Gastroesophageal sphincter (tissue), 4 donors: ENCODE results near the gene SFR1. TPM values are rescaled to one million over a fixed set of nuclear protein-coding genes. Genes with fewer than 3 reads are reported as not detected.

ENCODE experiments used
- ATAC-seq: fragments of 150-250 bp; one replicate; pipeline ENCODE4 v1.9.1; 2016; ENCODE audit warnings: mild to moderate bottlenecking, moderate library complexity
- H3K27ac ChIP-seq, 4 donors: fragments of 200-600 bp; sonication (generic) in 3 of 4; 1 replicate in 3 of 4; 2 replicates in 1 of 4; pipeline ENCODE4 v1.5.1; 2016 to 2019
- H3K27me3 ChIP-seq: fragments of 200-600 bp; sonication (generic); one replicate; pipeline ENCODE4 v1.5.1; 2019
- H3K36me3 ChIP-seq, 2 donors: fragments of 200-600 bp; sonication (generic); one replicate each; pipeline ENCODE4 v1.5.1; 2019; ENCODE audit warnings: control low read depth in 1 of 2
- H3K4me1 ChIP-seq, 3 donors: fragments of 200-600 bp; sonication (generic); 1 replicate in 2 of 3; 2 replicates in 1 of 3; pipeline ENCODE4 v1.5.1; 2016 to 2019; ENCODE audit warnings: control low read depth in 2 of 3
- H3K4me3 ChIP-seq, 2 donors: fragments of 200-600 bp; sonication (generic); one replicate each; pipeline ENCODE4 v1.5.1; 2019; ENCODE audit warnings: mild to moderate bottlenecking in 1 of 2, moderate library complexity in 1 of 2
- H3K9me3 ChIP-seq, 3 donors: fragments of 200-600 bp; sonication (generic); one replicate each; pipeline ENCODE4 v1.5.1; 2017 to 2019; ENCODE audit warnings: control low read depth in 2 of 3
- CTCF ChIP-seq, 4 experiments: fragments of 200-600 bp in 2 of 4; fragments of 450-650 bp in 2 of 4; sonication (generic) in 1 of 4; IDR thresholded peaks; one replicate each; pipeline ENCODE4 v1.5.1; 2017 to 2019; ENCODE audit warnings: antibody characterized with exemption in 4 of 4, mild to moderate bottlenecking in 2 of 4, moderate library complexity in 2 of 4
- EP300 ChIP-seq: sonication (generic); formaldehyde crosslinking; IDR thresholded peaks from one replicate; pipeline ENCODE4 v1.6.1; 2017; ENCODE audit warnings: antibody characterized with exemption, mild to moderate bottlenecking
- POLR2A ChIP-seq, 2 donors: fragments of 450-650 bp; IDR thresholded peaks; one replicate each; pipeline ENCODE4 v1.6.1; 2017; ENCODE audit warnings: antibody characterized with exemption in 2 of 2, mild to moderate bottlenecking in 2 of 2, moderate library complexity in 1 of 2
- POLR2AphosphoS5 ChIP-seq: sonication (generic); formaldehyde crosslinking; IDR thresholded peaks from one replicate; pipeline ENCODE4 v1.6.1; 2017; ENCODE audit warnings: antibody characterized with exemption
- WGBS, 2 donors: methylation state at CpG; one replicate each; pipeline ENCODE4 v1.1.5; 2018; ENCODE audit warnings: low coverage in 1 of 2; 5-methylcytosine and 5-hydroxymethylcytosine counted together
- total RNA-seq, 4 donors: library from RNA; depleted of rRNA; stranded (reverse); fragments of >200 nt; gene quantifications; one replicate each; pipeline ENCODE4 v1.1.0, GENCODE V29; 2016

Gene SFR1
- total RNA-seq, 4 donors from 2014 or later, result 5.3 to 12.7 (median 9.8) TPM

- no peaks in the 10 kb centered on the region for H3K9me3 ChIP-seq
- peaks cover 0 to 3% (median 0%) of the 10 kb centered on the region in 3 donors for H3K4me1 ChIP-seq
- H3K36me3 ChIP-seq, result no peaks in the 10 kb centered on the region
- TF ChIP-seq EP300, result no peak
- no peak for TF ChIP-seq POLR2A (IDR thresholded peaks at IDR 0.05)
- no peak for ATAC-seq
- no peak overlapping the region for H3K27ac ChIP-seq
- H3K4me3 ChIP-seq, result no peak overlapping the region
- 86 to 92% methylated on average over 2 of the region's 2 CpGs for WGBS, 2 donors
- H3K27me3 ChIP-seq, result no peaks in the 10 kb centered on the region
These were observed 25.3 kb upstream of the SFR1 start for GRCh38 chr10:104096692-104097091.

- Histone ChIP-seq H3K27me3 (no peaks in the 10 kb centered on the region), H3K4me1 (peaks cover 0 to 3% (median 0%) of the 10 kb centered on the region in 3 donors), H3K4me3 (no peak overlapping the region), H3K36me3 (no peaks in the 10 kb centered on the region), H3K9me3 (no peaks in the 10 kb centered on the region), H3K27ac (no peak overlapping the region)
- TF ChIP-seq CTCF (IDR thresholded peaks at IDR 0.05) (no peak), POLR2AphosphoS5 (no peak), EP300 (no peak)
- no peak for ATAC-seq
- WGBS, 2 donors, result 87 to 93% methylated on average over 4 of the region's 4 CpGs
These were observed 23.5 kb upstream of the SFR1 start for GRCh38 chr10:104098358-104098925.

GRCh38 chr10:104099269-104099668, 22.7 kb upstream of the SFR1 start:
- Histone ChIP-seq H3K4me3 (no peak overlapping the region), H3K36me3 (no peaks in the 10 kb centered on the region), H3K27ac (no peak overlapping the region), H3K9me3 (no peaks in the 10 kb centered on the region), H3K27me3 (no peaks in the 10 kb centered on the region), H3K4me1 (peaks cover 0 to 3% (median 0%) of the 10 kb centered on the region in 3 donors)
- no peak for ATAC-seq
- no peak for TF ChIP-seq POLR2A (IDR thresholded peaks at IDR 0.05)
- no peak for TF ChIP-seq CTCF (IDR thresholded peaks at IDR 0.05)
- TF ChIP-seq EP300, result no peak
- TF ChIP-seq POLR2AphosphoS5, result no peak
- WGBS, 2 donors, result 83 to 95% methylated on average over 3 of the region's 3 CpGs

- no peaks in the 10 kb centered on the region for H3K9me3 ChIP-seq
- no peak overlapping the region for H3K27ac ChIP-seq
- no peaks in the 10 kb centered on the region for H3K27me3 ChIP-seq
- H3K4me3 ChIP-seq, result no peak overlapping the region
- no peak for ATAC-seq
- peaks cover 0 to 3% (median 0%) of the 10 kb centered on the region in 3 donors for H3K4me1 ChIP-seq
- H3K36me3 ChIP-seq, result no peaks in the 10 kb centered on the region
- no peak for TF ChIP-seq POLR2A (IDR thresholded peaks at IDR 0.05)
- no peak for TF ChIP-seq POLR2AphosphoS5
- TF ChIP-seq CTCF (IDR thresholded peaks at IDR 0.05), result no peak
These were observed 22.0 kb upstream of the SFR1 start for GRCh38 chr10:104099941-104100340.

GRCh38 chr10:104100795-104101194, 21.2 kb upstream of the SFR1 start:
- Histone ChIP-seq H3K4me1 (peaks cover 0 to 3% (median 0%) of the 10 kb centered on the region in 3 donors), H3K9me3 (no peaks in the 10 kb centered on the region), H3K36me3 (no peaks in the 10 kb centered on the region), H3K27ac (no peak overlapping the region), H3K27me3 (no peaks in the 10 kb centered on the region), H3K4me3 (no peak overlapping the region)
- ATAC-seq, result no peak
- WGBS, 2 donors, result 0% methylated on average over 1 of the region's 1 CpG
- TF ChIP-seq POLR2AphosphoS5 (no peak), CTCF (IDR thresholded peaks at IDR 0.05) (no peak), POLR2A (IDR thresholded peaks at IDR 0.05) (no peak), EP300 (no peak)
